SK-N-SH (cell line): ENCODE results near the gene PTPN22. TPM values are rescaled to one million over a fixed set of nuclear protein-coding genes. Genes with fewer than 3 reads are reported as not detected.
A peak's percentile ranks its signal among the peaks of the same experiment; 100 is the strongest.

Source experiments
- CTCF ChIA-PET: fragments of 300-600, 350-600 bp; formaldehyde crosslinking; extraction: SDS; loops from one replicate; lab custom pipeline; 2021; lab: Yijun Ruan, JAX
- POLR2A ChIA-PET: fragments of 350-600 bp; sonication (Branson Sonifier 250); formaldehyde crosslinking; extraction: SDS; loops from one replicate; lab custom pipeline; 2020; ENCODE audit warnings: antibody characterized with exemption, inconsistent platforms; lab: Yijun Ruan, JAX
- DNase-seq: peaks from one replicate; pipeline ENCODE4 v3.0.0; 2012
- H2AFZ ChIP-seq: fragments of 200-600 bp; sonication (generic); 2 replicates; pipeline ENCODE4 v1.8.1; 2016; ENCODE audit warnings: antibody characterized with exemption, mild to moderate bottlenecking, low read depth
- H3F3A ChIP-seq: fragments of 200-600 bp; sonication (generic); replicated peaks from 2 replicates; pipeline ENCODE3; 2016; ENCODE audit warnings: antibody characterized with exemption, mild to moderate bottlenecking; ENCODE audit not compliant: insufficient read depth
- H3K27ac ChIP-seq, 2 experiments: fragments of 200-500 bp in 1 of 2; fragments of 200-600 bp in 1 of 2; sonication (Bioruptor generic) in 1 of 2; sonication (generic), shearing (Covaris generic) in 1 of 2; 2 replicates each; pipeline versions ENCODE4 v1.5.1 to v1.6.1; 2014 to 2016; ENCODE audit warnings: low read depth in 2 of 2, inconsistent platforms in 1 of 2, low read length in 1 of 2, mild to moderate bottlenecking in 1 of 2, mixed read lengths in 1 of 2
- H3K27me3 ChIP-seq: fragments of 200-600 bp; sonication (generic), shearing (Covaris generic); 2 replicates; pipeline ENCODE4 v1.6.1; 2016; ENCODE audit warnings: mixed run types; ENCODE audit not compliant: insufficient read depth
- H3K36me3 ChIP-seq, 2 experiments: fragments of 200-500 bp in 1 of 2; fragments of 200-600 bp in 1 of 2; sonication (Bioruptor generic) in 1 of 2; sonication (generic) in 1 of 2; replicated peaks in 1 of 2; 2 replicates each; pipeline versions ENCODE3 to v1.5.1; 2014 to 2016; ENCODE audit warnings: low read length in 1 of 2, mild to moderate bottlenecking in 1 of 2; ENCODE audit not compliant: insufficient read depth in 2 of 2, control insufficient read depth in 1 of 2
- H3K4me1 ChIP-seq, 2 experiments: fragments of 200-500 bp in 1 of 2; fragments of 200-600 bp in 1 of 2; sonication (Bioruptor generic) in 1 of 2; sonication (generic), shearing (Covaris generic) in 1 of 2; 2 replicates each; pipeline versions ENCODE4 v1.5.1 to v1.6.1; 2014 to 2016; ENCODE audit warnings: low read depth in 1 of 2, low read length in 1 of 2, mixed run types in 1 of 2; ENCODE audit not compliant: insufficient read depth in 2 of 2, control insufficient read depth in 1 of 2
- H3K4me2 ChIP-seq: fragments of 200-600 bp; sonication (generic), shearing (Covaris generic); 2 replicates; pipeline ENCODE4 v1.6.1; 2017; ENCODE audit warnings: mixed run types
- H3K4me3 ChIP-seq, 2 experiments: fragments of 200-500 bp in 1 of 2; fragments of 200-600 bp in 1 of 2; sonication (Bioruptor generic) in 1 of 2; sonication (generic), shearing (Covaris generic) in 1 of 2; 2 replicates each; pipeline versions ENCODE4 v1.5.1 to v1.8.1; 2014 to 2016; ENCODE audit warnings: low read depth in 2 of 2, inconsistent platforms in 1 of 2, low read length in 1 of 2, mild to moderate bottlenecking in 1 of 2, mixed read lengths in 1 of 2, moderate library complexity in 1 of 2
- H3K79me2 ChIP-seq: fragments of 200-600 bp; sonication (generic); 2 replicates; pipeline ENCODE4 v1.8.1; 2017; ENCODE audit warnings: mild to moderate bottlenecking; ENCODE audit not compliant: insufficient read depth
- H3K9ac ChIP-seq: fragments of 200-600 bp; sonication (generic); 2 replicates; pipeline ENCODE4 v1.6.1; 2017; ENCODE audit warnings: mixed run types
- H3K9me2 ChIP-seq: fragments of 200-600 bp; sonication (generic); 2 replicates; pipeline ENCODE4 v1.6.1; 2017; ENCODE audit warnings: mixed run types
- H3K9me3 ChIP-seq: fragments of 200-600 bp; sonication (generic); 2 replicates; pipeline ENCODE4 v1.6.1; 2017; ENCODE audit warnings: mixed run types, mild to moderate bottlenecking, moderate library complexity
- H4K20me1 ChIP-seq: fragments of 200-600 bp; sonication (generic); 2 replicates; pipeline ENCODE4 v1.6.1; 2017; ENCODE audit warnings: mild to moderate bottlenecking, mixed run types; ENCODE audit not compliant: insufficient read depth
- ELF1 ChIP-seq: IDR thresholded peaks from 2 replicates; pipeline ENCODE4 v1.4.0; 2012
- EP300 ChIP-seq, 2 experiments: IDR thresholded peaks; 2 replicates each; pipeline versions ENCODE4 v1.4.0 to v1.6.1; 2012; ENCODE audit warnings: borderline replicate concordance in 1 of 2, low read depth in 1 of 2, low read length in 1 of 2
- EZH2phosphoT487 ChIP-seq: fragments of 200-600 bp; sonication (generic); IDR thresholded peaks from 2 replicates; pipeline ENCODE4 v1.6.1; 2017; ENCODE audit warnings: low read depth, mixed run types, mild to moderate bottlenecking, antibody characterized with exemption, moderate library complexity, borderline replicate concordance
- FOSL2 ChIP-seq: IDR thresholded peaks from 2 replicates; pipeline ENCODE4 v1.4.0; 2012; ENCODE audit warnings: low read depth, mild to moderate bottlenecking, moderate library complexity, borderline replicate concordance
- FOXJ3 ChIP-seq: sonication (generic); formaldehyde crosslinking; IDR thresholded peaks from 2 replicates; pipeline ENCODE4 v1.5.1; 2020; ENCODE audit warnings: mild to moderate bottlenecking, missing genetic modification reagents
- GABPA ChIP-seq: IDR thresholded peaks from 2 replicates; pipeline ENCODE4 v1.4.0; 2012; ENCODE audit warnings: low read depth, mild to moderate bottlenecking
- JUND ChIP-seq: IDR thresholded peaks from 2 replicates; pipeline ENCODE4 v1.4.0; 2012
- NFIC ChIP-seq: IDR thresholded peaks from 2 replicates; pipeline ENCODE4 v1.4.0; 2012; ENCODE audit warnings: borderline replicate concordance
- POLR2AphosphoS5 ChIP-seq: IDR thresholded peaks from 2 replicates; pipeline ENCODE4 v1.6.1; 2012; ENCODE audit warnings: low read depth, low read length
- RAD21 ChIP-seq: IDR thresholded peaks from 2 replicates; pipeline ENCODE4 v1.6.1; 2012; ENCODE audit warnings: mild to moderate bottlenecking, low read length
- SIN3A ChIP-seq: IDR thresholded peaks from 2 replicates; pipeline ENCODE4 v1.6.1; 2012; ENCODE audit warnings: low read depth, mild to moderate bottlenecking, low read length, moderate library complexity, borderline replicate concordance
- TEAD4 ChIP-seq: IDR thresholded peaks from 2 replicates; pipeline ENCODE4 v1.4.0; 2012; ENCODE audit warnings: mild to moderate bottlenecking, borderline replicate concordance; ENCODE audit not compliant: insufficient read depth
- WGBS: methylation state at CpG from one replicate; pipeline ENCODE4 v1.1.6; 2017; ENCODE audit warnings: low lambda C conversion rate; 5-methylcytosine and 5-hydroxymethylcytosine counted together
- polyA plus RNA-seq, 3 experiments: library from polyadenylated mRNA; depleted of rRNA; stranded (reverse); fragments of >200 nt; gene quantifications; 2 replicates each; pipeline ENCODE4 v1.2.3, GENCODE V29; 2012
- TF ChIP-seq, protein P1 (sequence below): fragments of 200-600 bp; sonication (generic); IDR thresholded peaks from 2 replicates; pipeline ENCODE4 v1.6.1; 2017; ENCODE audit warnings: antibody characterized with exemption, mild to moderate bottlenecking, moderate library complexity
- TF ChIP-seq, protein P2 (sequence below): IDR thresholded peaks from 2 replicates; pipeline ENCODE4 v1.4.0; 2012; ENCODE audit warnings: low read depth
- TF ChIP-seq, protein P3 (sequence below): IDR thresholded peaks from 2 replicates; pipeline ENCODE4 v1.4.0; 2012; ENCODE audit warnings: low read depth, borderline replicate concordance
- TF ChIP-seq, protein P4 (sequence below): IDR thresholded peaks from 2 replicates; pipeline ENCODE4; 2012

PTPN22 gene
- polyA plus RNA-seq, 1 of the 3 experiments (the other 2 are of a cell fraction) = 0.12 TPM

DNA sequence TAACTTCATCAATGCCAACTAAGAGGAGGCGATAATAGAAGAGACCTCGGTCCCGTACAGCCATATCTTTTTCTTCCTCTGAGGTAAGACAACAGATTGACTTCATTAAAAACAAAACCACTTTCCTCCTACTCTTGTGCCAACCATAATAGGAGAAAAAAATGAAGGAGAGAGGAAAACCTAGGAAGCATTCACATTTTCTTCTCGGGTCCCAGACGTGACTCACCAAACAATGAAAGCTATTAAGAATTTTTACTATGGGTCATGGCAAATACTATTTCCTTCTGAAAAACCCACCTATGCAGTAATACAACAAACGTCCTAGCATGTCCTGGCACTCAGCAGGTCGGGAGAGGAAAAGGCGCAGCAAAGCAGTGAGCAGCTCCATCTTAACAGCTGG, 24.4 kb upstream of the PTPN22 start:
- Histone ChIP-seq H3K9me3 (no peaks in the 10 kb centered on the region), H3K4me2 (no peak overlapping the region), H3F3A (peaks cover 16% of the 10 kb centered on the region), H3K36me3 (peaks cover 41 to 47% of the 10 kb centered on the region in 2 experiments)
- 68% methylated on average over 8 of the region's 8 CpGs for WGBS
- no peak for DNase-seq
- TF ChIP-seq FOSL2 = peak; percentile 1; the same call in 1 of the 2 replicates
- TF ChIP-seq ELF1 = no peak
- TF ChIP-seq, protein P1, sequence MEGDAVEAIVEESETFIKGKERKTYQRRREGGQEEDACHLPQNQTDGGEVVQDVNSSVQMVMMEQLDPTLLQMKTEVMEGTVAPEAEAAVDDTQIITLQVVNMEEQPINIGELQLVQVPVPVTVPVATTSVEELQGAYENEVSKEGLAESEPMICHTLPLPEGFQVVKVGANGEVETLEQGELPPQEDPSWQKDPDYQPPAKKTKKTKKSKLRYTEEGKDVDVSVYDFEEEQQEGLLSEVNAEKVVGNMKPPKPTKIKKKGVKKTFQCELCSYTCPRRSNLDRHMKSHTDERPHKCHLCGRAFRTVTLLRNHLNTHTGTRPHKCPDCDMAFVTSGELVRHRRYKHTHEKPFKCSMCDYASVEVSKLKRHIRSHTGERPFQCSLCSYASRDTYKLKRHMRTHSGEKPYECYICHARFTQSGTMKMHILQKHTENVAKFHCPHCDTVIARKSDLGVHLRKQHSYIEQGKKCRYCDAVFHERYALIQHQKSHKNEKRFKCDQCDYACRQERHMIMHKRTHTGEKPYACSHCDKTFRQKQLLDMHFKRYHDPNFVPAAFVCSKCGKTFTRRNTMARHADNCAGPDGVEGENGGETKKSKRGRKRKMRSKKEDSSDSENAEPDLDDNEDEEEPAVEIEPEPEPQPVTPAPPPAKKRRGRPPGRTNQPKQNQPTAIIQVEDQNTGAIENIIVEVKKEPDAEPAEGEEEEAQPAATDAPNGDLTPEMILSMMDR = no peak
- TF ChIP-seq, all 33 proteins: peak for 1
- H3K4me3 ChIP-seq = no peak overlapping the region
- H3K9me2 ChIP-seq = no peaks in the 10 kb centered on the region
- H3K4me1 ChIP-seq = peaks cover 0 to 6% of the 10 kb centered on the region in 2 experiments; a peak in 1 of 4 replicates
- H3K27ac ChIP-seq = peak overlapping the region in 1 of 2 experiments; percentile 68; a peak in 2 of 4 replicates
- no peaks in the 10 kb centered on the region for H3K27me3 ChIP-seq
- ChIA-PET CTCF (interaction anchor here (0.5 kb wide), 1 partner anchor 60 kb away, joined by 3 read pairs; no protein-coding TSS in a partner anchor), POLR2A (no interaction called here)
- no peak overlapping the region for H3K9ac ChIP-seq
- no peaks in the 10 kb centered on the region; the same call in 1 of the 2 replicates for H3K79me2 ChIP-seq
- 0 out of 2 replicates have a peak overlapping the region, but pooled peaks have one; percentile 36 for H2AFZ ChIP-seq
- no peaks in the 10 kb centered on the region for H4K20me1 ChIP-seq

DNA sequence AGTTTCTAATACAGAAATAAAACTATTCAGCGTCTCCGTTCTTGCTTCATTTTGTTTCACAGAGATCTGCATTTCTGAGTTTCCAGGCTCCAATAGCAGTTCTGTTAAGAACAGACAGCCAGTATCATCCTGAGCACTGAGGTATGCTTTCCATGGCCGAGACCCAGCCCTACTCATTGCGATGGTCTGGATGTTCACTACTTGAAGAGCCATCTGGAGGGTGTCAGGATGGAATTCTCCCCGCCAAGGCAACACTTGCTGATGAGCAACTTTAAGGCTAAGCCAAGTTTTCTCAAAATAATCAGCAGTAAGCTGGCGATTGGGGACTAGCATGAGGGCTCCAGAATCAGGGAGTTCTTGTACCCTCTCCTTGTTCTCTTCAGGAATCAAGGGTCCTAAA, 23.6 kb upstream of the PTPN22 start:
- ChIA-PET POLR2A (no interaction called here), CTCF (no interaction called here)
- H3K79me2 ChIP-seq = no peaks in the 10 kb centered on the region; the same call in 1 of the 2 replicates
- H3K4me2 ChIP-seq = no peak overlapping the region
- 92% methylated on average over 6 of the region's 6 CpGs for WGBS
- H3K36me3 ChIP-seq = peaks cover 37 to 41% of the 10 kb centered on the region in 2 experiments
- no peaks in the 10 kb centered on the region for H3K9me3 ChIP-seq
- H2AFZ ChIP-seq = no peak overlapping the region
- H3K9me2 ChIP-seq = no peaks in the 10 kb centered on the region
- no peak overlapping the region; a peak in 1 of 4 replicates for H3K27ac ChIP-seq
- no peak overlapping the region for H3K4me3 ChIP-seq
- no peak for TF ChIP-seq GABPA
- TF ChIP-seq, protein P2, sequence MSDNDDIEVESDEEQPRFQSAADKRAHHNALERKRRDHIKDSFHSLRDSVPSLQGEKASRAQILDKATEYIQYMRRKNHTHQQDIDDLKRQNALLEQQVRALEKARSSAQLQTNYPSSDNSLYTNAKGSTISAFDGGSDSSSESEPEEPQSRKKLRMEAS = no peak
- no peak for TF ChIP-seq RAD21
- TF ChIP-seq SIN3A = no peak
- no peak for TF ChIP-seq FOSL2
- no peak for TF ChIP-seq TEAD4
- no peak for TF ChIP-seq NFIC
- no peak for TF ChIP-seq JUND
- TF ChIP-seq, protein P3, sequence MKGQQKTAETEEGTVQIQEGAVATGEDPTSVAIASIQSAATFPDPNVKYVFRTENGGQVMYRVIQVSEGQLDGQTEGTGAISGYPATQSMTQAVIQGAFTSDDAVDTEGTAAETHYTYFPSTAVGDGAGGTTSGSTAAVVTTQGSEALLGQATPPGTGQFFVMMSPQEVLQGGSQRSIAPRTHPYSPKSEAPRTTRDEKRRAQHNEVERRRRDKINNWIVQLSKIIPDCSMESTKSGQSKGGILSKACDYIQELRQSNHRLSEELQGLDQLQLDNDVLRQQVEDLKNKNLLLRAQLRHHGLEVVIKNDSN = no peak
- TF ChIP-seq, protein P4, sequence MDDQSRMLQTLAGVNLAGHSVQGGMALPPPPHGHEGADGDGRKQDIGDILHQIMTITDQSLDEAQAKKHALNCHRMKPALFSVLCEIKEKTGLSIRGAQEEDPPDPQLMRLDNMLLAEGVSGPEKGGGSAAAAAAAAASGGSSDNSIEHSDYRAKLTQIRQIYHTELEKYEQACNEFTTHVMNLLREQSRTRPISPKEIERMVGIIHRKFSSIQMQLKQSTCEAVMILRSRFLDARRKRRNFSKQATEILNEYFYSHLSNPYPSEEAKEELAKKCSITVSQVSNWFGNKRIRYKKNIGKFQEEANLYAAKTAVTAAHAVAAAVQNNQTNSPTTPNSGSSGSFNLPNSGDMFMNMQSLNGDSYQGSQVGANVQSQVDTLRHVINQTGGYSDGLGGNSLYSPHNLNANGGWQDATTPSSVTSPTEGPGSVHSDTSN = no peak
- no peak for TF ChIP-seq EZH2phosphoT487
- TF ChIP-seq POLR2AphosphoS5 = no peak
- TF ChIP-seq FOXJ3 (CRISPR knock-in tag) = no peak
- no peak for TF ChIP-seq EP300 (IDR thresholded peaks at IDR 0.05; ENCODE audit: borderline replicate concordance in 1 of 2, low read depth in 1 of 2, low read length in 1 of 2)
- no peaks in the 10 kb centered on the region for H4K20me1 ChIP-seq
- no peaks in the 10 kb centered on the region for H3K27me3 ChIP-seq
- peaks cover 0 to 6% of the 10 kb centered on the region in 2 experiments; a peak in 1 of 4 replicates for H3K4me1 ChIP-seq
- DNase-seq = no peak
- H3K9ac ChIP-seq = no peak overlapping the region
- peaks cover 16% of the 10 kb centered on the region for H3F3A ChIP-seq
